Esophagus squamous epithelium (tissue), 5 donors: Measurements from ENCODE around the gene GNA12. TPM values are rescaled to one million over a fixed set of nuclear protein-coding genes. Genes with fewer than 3 reads are reported as not detected.

ENCODE experiments used
- DNase-seq: peaks from one replicate; lab custom pipeline; 2025; lab: John Stamatoyannopoulos, UW
- H3K27ac ChIP-seq, 4 donors: fragments of 200-600 bp; sonication (generic); one replicate each; pipeline ENCODE4 v1.5.1; 2016 to 2019; ENCODE audit warnings: mild to moderate bottlenecking in 1 of 4
- H3K27me3 ChIP-seq, 4 donors: fragments of 200-600 bp; sonication (generic); 1 replicate in 3 of 4; 2 replicates in 1 of 4; pipeline versions ENCODE4 v1.5.1 to v1.6.0; 2017 to 2021; ENCODE audit warnings: antibody characterized with exemption in 1 of 4
- H3K36me3 ChIP-seq, 3 donors: fragments of 200-600 bp; sonication (generic); one replicate each; pipeline ENCODE4 v1.5.1; 2016 to 2019
- H3K4me1 ChIP-seq, 3 donors: fragments of 200-600 bp; sonication (generic); one replicate each; pipeline ENCODE4 v1.5.1; 2017 to 2019
- H3K4me3 ChIP-seq, 4 donors: fragments of 200-600 bp; sonication (generic); 1 replicate in 3 of 4; 2 replicates in 1 of 4; pipeline ENCODE4 v1.5.1; 2016 to 2019; ENCODE audit warnings: mild to moderate bottlenecking in 2 of 4, moderate library complexity in 1 of 4
- H3K9me3 ChIP-seq, 3 donors: fragments of 200-600 bp; sonication (generic); one replicate each; pipeline ENCODE4 v1.5.1; 2016 to 2019
- POLR2A ChIP-seq, 4 donors: fragments of 450-650 bp; IDR thresholded peaks; one replicate each; pipeline ENCODE4 v1.6.1; 2017; ENCODE audit warnings: antibody characterized with exemption in 4 of 4, mild to moderate bottlenecking in 4 of 4, moderate library complexity in 3 of 4
- WGBS, 2 donors: methylation state at CpG; one replicate each; pipeline ENCODE4 v1.1.5; 2018; 5-methylcytosine and 5-hydroxymethylcytosine counted together
- intact Hi-C: fragments of 100-400 bp; cut with DNase I; formaldehyde crosslinking; loops from one replicate; pipeline ENCODE4 v1.15.0; 2022
- total RNA-seq, 4 donors: library from RNA; depleted of rRNA; stranded (reverse); fragments of >200 nt; gene quantifications; one replicate each; pipeline ENCODE4 v1.1.0, GENCODE V29; 2016
- TF ChIP-seq, protein P1 (sequence below), 6 experiments: fragments of 450-650 bp in 4 of 6; fragments of 200-600 bp in 2 of 6; sonication (generic) in 2 of 6; IDR thresholded peaks; one replicate each; pipeline ENCODE4 v1.5.1; 2016 to 2019; ENCODE audit warnings: antibody characterized with exemption in 6 of 6, mild to moderate bottlenecking in 4 of 6, moderate library complexity in 4 of 6
- donor health status: DM: yes; HTN: yes; CAD: no.

Gene GNA12
- total RNA-seq, 4 donors from 2014 or later, result 6.6 to 11.6 (median 7.6) TPM

DNA sequence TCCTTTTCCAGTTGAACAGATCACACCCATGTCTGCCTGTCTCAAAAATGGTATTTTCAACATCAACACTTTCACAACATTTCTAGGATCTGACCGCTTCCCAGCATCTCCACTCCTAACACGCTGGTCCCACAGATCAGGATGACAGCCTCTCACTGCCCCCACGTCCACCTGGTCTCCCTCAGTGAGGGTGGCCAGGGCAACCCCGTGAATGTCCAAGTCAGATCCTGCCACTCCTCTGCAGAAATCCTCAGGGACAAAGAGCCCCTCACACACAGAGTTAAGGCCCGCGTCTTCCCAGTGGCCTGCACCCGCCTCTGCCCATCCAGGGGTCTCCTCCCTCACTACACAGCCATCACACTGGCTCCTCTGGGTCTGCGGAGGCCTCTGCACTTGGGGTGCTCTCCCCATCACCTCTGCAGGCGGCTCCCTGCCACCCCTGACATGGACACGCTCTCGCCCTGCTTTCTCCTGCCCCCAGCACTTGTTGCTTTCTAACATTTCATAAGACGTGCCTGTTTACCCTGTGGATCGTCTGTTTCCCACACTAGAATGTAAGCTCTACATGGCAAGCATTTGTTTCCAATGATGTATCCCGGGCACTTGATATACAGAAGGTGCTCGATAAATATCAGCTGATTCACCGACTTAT, 20.0 kb downstream of the GNA12 start:
- Histone ChIP-seq H3K4me3 (no peak overlapping the region), H3K27ac (peak overlapping the region in 3 of 4 donors; percentile 5 to 18 (median 15)), H3K27me3 (no peaks in the 10 kb centered on the region), H3K36me3 (no peaks in the 10 kb centered on the region), H3K4me1 (peaks cover 15 to 63% (median 28%) of the 10 kb centered on the region in 3 donors), H3K9me3 (no peaks in the 10 kb centered on the region)
- TF ChIP-seq POLR2A (IDR thresholded peaks at IDR 0.05), result no peak
- TF ChIP-seq, protein P1, sequence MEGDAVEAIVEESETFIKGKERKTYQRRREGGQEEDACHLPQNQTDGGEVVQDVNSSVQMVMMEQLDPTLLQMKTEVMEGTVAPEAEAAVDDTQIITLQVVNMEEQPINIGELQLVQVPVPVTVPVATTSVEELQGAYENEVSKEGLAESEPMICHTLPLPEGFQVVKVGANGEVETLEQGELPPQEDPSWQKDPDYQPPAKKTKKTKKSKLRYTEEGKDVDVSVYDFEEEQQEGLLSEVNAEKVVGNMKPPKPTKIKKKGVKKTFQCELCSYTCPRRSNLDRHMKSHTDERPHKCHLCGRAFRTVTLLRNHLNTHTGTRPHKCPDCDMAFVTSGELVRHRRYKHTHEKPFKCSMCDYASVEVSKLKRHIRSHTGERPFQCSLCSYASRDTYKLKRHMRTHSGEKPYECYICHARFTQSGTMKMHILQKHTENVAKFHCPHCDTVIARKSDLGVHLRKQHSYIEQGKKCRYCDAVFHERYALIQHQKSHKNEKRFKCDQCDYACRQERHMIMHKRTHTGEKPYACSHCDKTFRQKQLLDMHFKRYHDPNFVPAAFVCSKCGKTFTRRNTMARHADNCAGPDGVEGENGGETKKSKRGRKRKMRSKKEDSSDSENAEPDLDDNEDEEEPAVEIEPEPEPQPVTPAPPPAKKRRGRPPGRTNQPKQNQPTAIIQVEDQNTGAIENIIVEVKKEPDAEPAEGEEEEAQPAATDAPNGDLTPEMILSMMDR (IDR thresholded peaks at IDR 0.05), result no peak
- 86 to 91% methylated on average over 15 to 16 of the region's 16 CpGs for WGBS, 2 donors
- intact Hi-C loops, result no loop called here
- DNase-seq, result no peak

DNA sequence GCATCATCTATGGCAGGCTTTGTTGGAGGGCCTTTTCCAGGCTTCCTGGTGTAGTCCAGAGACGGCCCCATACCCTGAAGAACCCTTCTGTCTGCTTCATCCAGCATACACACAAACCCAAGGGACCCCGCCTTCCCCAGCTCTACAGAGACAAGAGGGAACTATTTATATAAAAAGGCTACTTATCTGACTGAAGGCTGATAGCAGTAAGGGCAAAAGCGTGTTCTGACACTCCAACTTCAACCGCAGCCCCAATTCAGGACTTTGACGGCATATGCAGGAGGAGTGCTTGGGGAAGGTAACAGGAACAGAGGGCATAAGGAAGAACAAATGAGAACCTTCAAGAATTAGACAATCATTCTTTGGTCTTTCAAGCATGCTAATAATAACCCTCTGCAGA, 21.0 kb downstream of the GNA12 start:
- no peak overlapping the region for H3K4me3 ChIP-seq
- intact Hi-C loops, result no loop called here
- DNase-seq, result no peak
- H3K4me1 ChIP-seq, result peaks cover 15 to 73% (median 28%) of the 10 kb centered on the region in 3 donors
- 69 to 84% methylated on average over 5 of the region's 5 CpGs for WGBS, 2 donors
- peak overlapping the region in 2 of 4 donors; percentile 18 to 51 for H3K27ac ChIP-seq
- H3K36me3 ChIP-seq, result no peaks in the 10 kb centered on the region
- no peak for TF ChIP-seq POLR2A (IDR thresholded peaks at IDR 0.05)
- TF ChIP-seq, protein P1 (IDR thresholded peaks at IDR 0.05), result no peak
- H3K27me3 ChIP-seq, result no peaks in the 10 kb centered on the region
- no peaks in the 10 kb centered on the region for H3K9me3 ChIP-seq

DNA sequence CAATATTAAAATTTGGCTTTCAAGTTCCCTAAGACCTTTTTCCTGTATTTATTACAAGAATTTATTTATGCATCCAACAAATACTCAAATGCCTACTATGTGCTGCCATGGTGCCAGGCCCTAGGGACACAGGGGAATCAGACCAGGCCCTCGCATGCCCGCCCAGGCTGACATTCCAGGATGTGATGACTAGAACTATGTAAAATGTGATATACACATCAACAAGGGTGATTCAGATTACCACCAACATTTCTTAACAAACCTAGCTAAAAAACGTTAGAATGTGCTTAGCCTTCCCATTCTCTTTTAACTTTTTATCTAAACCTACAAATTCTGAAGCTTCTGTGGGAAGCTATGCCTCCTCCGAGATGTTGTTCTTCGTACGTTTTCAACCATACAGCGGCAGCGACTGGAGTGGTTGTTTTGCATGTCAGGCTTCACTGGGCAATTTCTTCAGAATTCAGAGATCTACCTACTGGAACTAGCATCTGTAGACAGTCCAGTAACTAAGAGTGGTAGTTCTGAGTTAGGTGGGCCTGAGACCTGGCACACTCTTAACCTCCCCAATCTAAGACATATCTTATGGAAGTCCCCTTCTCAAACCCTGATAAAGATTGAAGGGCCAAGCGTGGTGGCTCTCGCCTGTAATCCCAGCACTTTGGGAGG, 22.1 kb downstream of the GNA12 start:
- WGBS, 2 donors, result 76 to 81% methylated on average over 9 to 10 of the region's 10 CpGs
- intact Hi-C loops, result no loop called here
- TF ChIP-seq, protein P1 (IDR thresholded peaks at IDR 0.05), result no peak
- no peak for TF ChIP-seq POLR2A (IDR thresholded peaks at IDR 0.05)
- H3K27me3 ChIP-seq, result no peaks in the 10 kb centered on the region
- H3K36me3 ChIP-seq, result no peaks in the 10 kb centered on the region
- no peaks in the 10 kb centered on the region for H3K9me3 ChIP-seq
- no peak for DNase-seq
- H3K27ac ChIP-seq, result peak overlapping the region in 2 of 4 donors; percentile 51 to 66
- peaks cover 15 to 73% (median 28%) of the 10 kb centered on the region in 3 donors for H3K4me1 ChIP-seq
- no peak overlapping the region for H3K4me3 ChIP-seq

DNA sequence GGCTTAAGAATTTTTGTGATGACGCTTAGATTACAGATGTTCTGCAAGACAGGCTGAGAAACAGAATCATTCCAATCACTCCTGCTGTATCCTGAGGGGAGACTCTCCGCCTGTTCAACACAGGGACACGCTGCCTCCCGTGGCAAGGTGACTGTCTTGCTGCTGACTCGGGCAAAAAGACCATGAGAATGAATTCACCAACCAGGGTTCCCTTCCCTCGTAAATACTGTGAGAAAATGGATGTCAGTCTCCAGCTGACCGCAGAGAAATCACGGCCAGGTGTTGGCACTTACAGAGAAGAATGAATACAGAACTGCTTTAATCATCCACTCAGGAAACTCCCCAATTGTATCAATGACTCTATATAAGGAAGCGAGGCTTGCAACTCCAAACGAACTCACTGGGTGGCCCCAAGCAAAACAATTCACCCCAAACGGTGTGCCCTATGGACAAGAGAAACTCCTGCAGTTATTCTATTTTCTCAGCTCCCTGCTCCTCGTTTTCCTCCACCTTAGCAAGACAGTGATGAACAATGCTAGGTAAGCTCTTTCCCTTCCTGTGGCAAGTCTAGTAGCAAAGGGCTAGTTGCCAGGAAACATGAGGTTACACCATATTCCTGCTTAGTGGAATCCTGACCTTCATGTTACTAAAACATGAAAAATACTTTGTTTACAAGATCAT, 22.8 kb downstream of the GNA12 start:
- Histone ChIP-seq H3K4me3 (no peak overlapping the region), H3K36me3 (no peaks in the 10 kb centered on the region), H3K27me3 (no peaks in the 10 kb centered on the region), H3K9me3 (no peaks in the 10 kb centered on the region), H3K27ac (peak overlapping the region in 3 of 4 donors; percentile 51 to 66 (median 51)), H3K4me1 (peaks cover 15 to 73% (median 28%) of the 10 kb centered on the region in 3 donors)
- intact Hi-C loops, result no loop called here
- no peak for DNase-seq
- no peak for TF ChIP-seq POLR2A (IDR thresholded peaks at IDR 0.05)
- TF ChIP-seq, protein P1 (IDR thresholded peaks at IDR 0.05), result no peak
- 28 to 35% methylated on average over 9 to 12 of the region's 12 CpGs for WGBS, 2 donors
